ENCODE results near the gene TRAF3IP1. TPM values are rescaled to one million over a fixed set of nuclear protein-coding genes. Genes with fewer than 3 reads are reported as not detected.
A peak's percentile ranks its signal among the peaks of the same experiment; 100 is the strongest.
"Not testable (repeated sequence)": the region's sequence is repeated elsewhere in the genome, so short reads cannot be mapped to it uniquely, and the experiment has no call there.

The TRAF3IP1 gene
- total RNA-seq, 4 donors from 2014 or later, result 12.6 to 41.8 (median 27.6) TPM

DNA sequence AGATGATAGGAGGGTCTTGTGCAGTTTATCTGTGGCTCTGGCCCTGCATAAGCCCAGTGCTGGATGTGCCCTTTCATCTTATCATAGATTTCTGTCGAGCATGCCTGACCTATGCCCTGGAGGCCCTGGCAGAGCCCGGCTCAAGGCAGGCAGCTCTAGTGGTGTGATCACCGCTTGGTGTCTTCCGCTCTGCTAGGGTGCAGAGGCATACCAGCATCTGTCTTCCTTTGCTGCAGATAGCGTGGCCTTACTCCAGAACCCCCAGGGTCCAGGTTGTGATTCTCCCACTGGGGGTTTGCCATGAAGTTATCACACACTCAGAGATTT, 13.7 kb upstream of the TRAF3IP1 start:
- Histone ChIP-seq H3K9me3 (no peaks in the 10 kb centered on the region), H3K4me3 (no peak overlapping the region), H3K27me3 (no peaks in the 10 kb centered on the region), H3K4me1 (no peaks in the 10 kb centered on the region), H3K36me3 (no peaks in the 10 kb centered on the region), H3K27ac (no peak overlapping the region)
- no peak for DNase-seq
- intact Hi-C loops (cut with DNase I; ENCODE audit: low total_unique reads), result no loop called here
- TF ChIP-seq CTCF (IDR thresholded peaks at IDR 0.05) (no peak), POLR2A (IDR thresholded peaks at IDR 0.05) (no peak)

DNA sequence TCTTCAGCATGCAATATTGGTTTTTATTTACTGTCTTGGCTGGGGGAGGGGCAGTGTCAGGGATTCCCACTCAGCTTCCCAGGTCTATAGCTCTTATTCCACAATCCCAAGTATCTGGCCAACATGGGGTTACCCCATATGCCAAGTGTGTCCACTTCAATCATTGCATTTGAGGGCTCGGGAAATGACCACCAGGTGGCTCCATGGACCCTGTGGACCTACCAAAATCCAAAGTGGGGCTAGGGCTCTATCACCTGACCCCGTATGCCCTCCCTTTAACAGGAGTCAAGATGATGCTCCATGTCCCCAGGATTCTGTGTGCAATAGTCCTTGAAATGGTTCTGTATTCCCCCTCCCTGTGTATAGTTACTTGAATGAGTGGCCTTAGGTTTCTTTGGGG, 12.1 kb upstream of the TRAF3IP1 start:
- no peaks in the 10 kb centered on the region for H3K4me1 ChIP-seq
- no peak overlapping the region for H3K27ac ChIP-seq
- H3K27me3 ChIP-seq, result no peaks in the 10 kb centered on the region
- TF ChIP-seq CTCF (IDR thresholded peaks at IDR 0.05) (peak in 1 of 4 experiments; percentile 18), POLR2A (IDR thresholded peaks at IDR 0.05) (no peak)
- no peak for DNase-seq
- no peak overlapping the region for H3K4me3 ChIP-seq
- no peaks in the 10 kb centered on the region for H3K9me3 ChIP-seq
- intact Hi-C loops (cut with DNase I; ENCODE audit: low total_unique reads), result no loop called here
- H3K36me3 ChIP-seq, result no peaks in the 10 kb centered on the region

GRCh38 chr2:238310721-238311120, 9.6 kb upstream of the TRAF3IP1 start:
- intact Hi-C loops (cut with DNase I; ENCODE audit: low total_unique reads); H3K9me3 ChIP-seq; H3K36me3 ChIP-seq; H3K27ac ChIP-seq; DNase-seq; H3K4me3 ChIP-seq; H3K4me1 ChIP-seq; H3K27me3 ChIP-seq: not testable (repeated sequence)

DNA sequence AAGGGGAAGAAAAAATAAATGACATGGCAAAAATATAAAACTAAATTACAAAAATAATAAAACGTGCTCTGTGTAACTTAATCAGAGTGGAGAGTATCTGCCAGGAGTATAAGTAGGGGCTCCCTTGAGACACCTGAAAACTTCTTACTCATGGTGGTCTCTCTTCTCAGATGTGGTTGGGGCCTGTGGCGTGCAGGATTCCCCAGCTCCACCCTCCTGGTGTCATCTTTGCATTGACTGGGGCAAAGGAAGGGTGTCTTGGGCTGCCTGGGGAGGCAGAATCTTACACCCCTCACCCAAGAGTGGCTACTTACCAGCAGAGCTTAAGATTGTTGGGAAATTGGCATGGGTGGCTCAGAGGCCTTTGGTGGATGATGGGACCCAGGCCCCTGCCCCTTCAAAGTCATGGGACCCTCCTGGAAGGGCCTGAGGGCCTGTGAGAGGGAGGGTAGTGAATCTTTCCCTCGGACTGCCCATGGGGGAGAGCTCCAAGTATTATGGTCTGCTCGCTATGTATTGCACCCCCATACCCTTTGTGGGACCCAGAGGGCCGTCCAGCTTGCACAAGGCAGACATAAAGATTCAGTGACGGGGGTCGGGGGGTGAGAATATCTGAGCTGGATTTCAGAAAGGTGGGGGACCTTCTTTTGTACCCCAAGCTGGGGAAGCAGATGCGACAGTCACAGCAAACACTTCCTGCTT, 6.9 kb upstream of the TRAF3IP1 start:
- TF ChIP-seq CTCF (IDR thresholded peaks at IDR 0.05) (no peak), POLR2A (IDR thresholded peaks at IDR 0.05) (no peak)
- no peaks in the 10 kb centered on the region for H3K4me1 ChIP-seq
- no peaks in the 10 kb centered on the region for H3K27me3 ChIP-seq
- no peak overlapping the region for H3K27ac ChIP-seq
- intact Hi-C loops (cut with DNase I; ENCODE audit: low total_unique reads), result no loop called here
- H3K4me3 ChIP-seq, result no peak overlapping the region
- no peaks in the 10 kb centered on the region for H3K9me3 ChIP-seq
- H3K36me3 ChIP-seq, result no peaks in the 10 kb centered on the region
- DNase-seq, result no peak

- intact Hi-C loops (cut with DNase I; ENCODE audit: low total_unique reads), result no loop called here
- Histone ChIP-seq H3K27ac (no peak overlapping the region), H3K9me3 (no peaks in the 10 kb centered on the region), H3K4me1 (no peaks in the 10 kb centered on the region), H3K4me3 (no peak overlapping the region), H3K27me3 (no peaks in the 10 kb centered on the region), H3K36me3 (no peaks in the 10 kb centered on the region)
- no peak for DNase-seq
- TF ChIP-seq POLR2A (IDR thresholded peaks at IDR 0.05), result no peak
These were observed 6.3 kb upstream of the TRAF3IP1 start for GRCh38 chr2:238313991-238314350.

GRCh38 chr2:238314576-238314975, 5.7 kb upstream of the TRAF3IP1 start:
- Histone ChIP-seq H3K27me3 (no peaks in the 10 kb centered on the region), H3K9me3 (no peaks in the 10 kb centered on the region), H3K4me1 (no peaks in the 10 kb centered on the region), H3K4me3 (no peak overlapping the region), H3K27ac (no peak overlapping the region), H3K36me3 (no peaks in the 10 kb centered on the region)
- no peak for DNase-seq
- TF ChIP-seq CTCF (IDR thresholded peaks at IDR 0.05) (no peak), POLR2A (IDR thresholded peaks at IDR 0.05) (no peak)
- intact Hi-C loops (cut with DNase I; ENCODE audit: low total_unique reads), result no loop called here

Data from uterus (tissue), 4 donors.